ENCODE measurements around the gene ANKRD11.

DNA sequence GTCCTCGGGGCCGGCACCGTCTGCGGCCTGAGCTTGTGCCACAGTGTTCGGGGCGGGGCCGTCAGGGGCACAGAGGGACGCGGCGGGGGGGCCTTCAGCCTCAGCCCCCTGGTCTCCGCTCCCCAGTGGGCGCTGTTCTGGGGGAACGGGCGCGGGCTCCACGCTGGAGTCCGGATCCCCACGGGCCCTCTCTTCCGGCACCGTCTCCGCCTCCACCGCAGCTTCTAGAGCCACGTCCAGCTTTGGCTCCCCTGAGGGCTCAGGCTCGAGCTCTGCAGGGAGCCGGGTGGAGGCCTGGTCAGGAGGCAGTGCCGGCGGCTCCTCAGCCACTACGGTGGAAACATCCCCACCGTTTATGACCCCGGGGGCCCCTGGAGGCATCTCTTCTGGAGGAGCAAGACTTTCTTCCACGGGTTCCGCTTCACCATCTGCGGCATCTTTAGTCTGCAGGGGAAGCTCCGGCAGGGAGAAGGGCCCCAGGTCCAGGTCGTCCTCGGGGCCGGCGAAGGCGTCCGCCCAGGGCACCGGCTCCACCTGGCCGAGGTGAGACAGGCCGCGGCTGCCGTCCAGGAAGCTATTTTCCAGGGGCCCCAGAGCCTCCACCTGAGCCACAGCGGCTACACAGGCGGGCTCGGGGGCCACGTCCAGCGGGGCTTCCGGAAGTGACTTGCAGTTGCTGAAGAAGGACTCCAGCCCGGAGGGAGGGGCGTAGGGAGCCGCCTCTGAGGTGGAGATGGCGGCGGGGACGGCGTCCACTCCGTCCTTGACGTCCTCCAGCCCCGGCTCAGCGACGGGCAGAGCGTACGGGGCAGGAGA is 210.5 kb downstream of the ANKRD11 start:
- TF ChIP-seq, protein P1, sequence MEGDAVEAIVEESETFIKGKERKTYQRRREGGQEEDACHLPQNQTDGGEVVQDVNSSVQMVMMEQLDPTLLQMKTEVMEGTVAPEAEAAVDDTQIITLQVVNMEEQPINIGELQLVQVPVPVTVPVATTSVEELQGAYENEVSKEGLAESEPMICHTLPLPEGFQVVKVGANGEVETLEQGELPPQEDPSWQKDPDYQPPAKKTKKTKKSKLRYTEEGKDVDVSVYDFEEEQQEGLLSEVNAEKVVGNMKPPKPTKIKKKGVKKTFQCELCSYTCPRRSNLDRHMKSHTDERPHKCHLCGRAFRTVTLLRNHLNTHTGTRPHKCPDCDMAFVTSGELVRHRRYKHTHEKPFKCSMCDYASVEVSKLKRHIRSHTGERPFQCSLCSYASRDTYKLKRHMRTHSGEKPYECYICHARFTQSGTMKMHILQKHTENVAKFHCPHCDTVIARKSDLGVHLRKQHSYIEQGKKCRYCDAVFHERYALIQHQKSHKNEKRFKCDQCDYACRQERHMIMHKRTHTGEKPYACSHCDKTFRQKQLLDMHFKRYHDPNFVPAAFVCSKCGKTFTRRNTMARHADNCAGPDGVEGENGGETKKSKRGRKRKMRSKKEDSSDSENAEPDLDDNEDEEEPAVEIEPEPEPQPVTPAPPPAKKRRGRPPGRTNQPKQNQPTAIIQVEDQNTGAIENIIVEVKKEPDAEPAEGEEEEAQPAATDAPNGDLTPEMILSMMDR (IDR thresholded peaks at IDR 0.05): no peak
- TF ChIP-seq POLR2AphosphoS5 (IDR thresholded peaks at IDR 0.05): no peak
